NCI-H1930 (cell line): ENCODE results near the gene UNC5A.
"Not testable (repeated sequence)": the region's sequence is repeated elsewhere in the genome, so short reads cannot be mapped to it uniquely, and the experiment has no call there.

Experiments used
- DNase-seq, 2 experiments: peaks; one replicate each; lab custom pipeline; 2025; lab: John Stamatoyannopoulos, UW

UNC5A gene

GRCh38 chr5:176863765-176864098 is 53.4 kb downstream of the UNC5A start:
- DNase-seq = no peak

DNA sequence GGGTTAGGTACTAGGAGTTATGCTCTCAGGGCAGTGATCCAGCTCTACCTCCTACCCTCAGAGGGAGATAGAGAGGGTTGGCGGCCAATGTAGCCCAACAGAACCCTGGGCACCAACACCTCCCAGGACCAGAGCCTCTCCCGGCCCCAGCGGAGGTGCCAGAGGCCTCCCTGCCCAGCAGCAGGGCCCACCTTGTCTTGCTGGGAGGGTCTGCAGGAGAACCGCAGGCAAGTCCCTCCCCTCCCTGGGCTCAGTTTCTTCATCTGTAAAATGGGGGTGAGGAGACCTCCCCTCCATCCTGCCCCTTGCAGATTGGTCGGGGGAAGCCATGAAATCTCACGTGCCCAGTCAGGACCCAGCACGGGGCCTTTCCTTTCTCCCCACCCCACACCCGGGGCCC is 54.4 kb downstream of the UNC5A start:
- no peak for DNase-seq

GRCh38 chr5:176865964-176866363 is 55.6 kb downstream of the UNC5A start:
- no peak for DNase-seq

- DNase-seq = no peak
Observed at GRCh38 chr5:176866707-176867310, 56.5 kb downstream of the UNC5A start.

GRCh38 chr5:176868126-176868525 is 57.8 kb downstream of the UNC5A start:
- no peak for DNase-seq

- no peak for DNase-seq
Observed at GRCh38 chr5:176868731-176869130, 58.4 kb downstream of the UNC5A start.

GRCh38 chr5:176869501-176870109 is 59.2 kb downstream of the UNC5A start:
- DNase-seq = no peak

DNA sequence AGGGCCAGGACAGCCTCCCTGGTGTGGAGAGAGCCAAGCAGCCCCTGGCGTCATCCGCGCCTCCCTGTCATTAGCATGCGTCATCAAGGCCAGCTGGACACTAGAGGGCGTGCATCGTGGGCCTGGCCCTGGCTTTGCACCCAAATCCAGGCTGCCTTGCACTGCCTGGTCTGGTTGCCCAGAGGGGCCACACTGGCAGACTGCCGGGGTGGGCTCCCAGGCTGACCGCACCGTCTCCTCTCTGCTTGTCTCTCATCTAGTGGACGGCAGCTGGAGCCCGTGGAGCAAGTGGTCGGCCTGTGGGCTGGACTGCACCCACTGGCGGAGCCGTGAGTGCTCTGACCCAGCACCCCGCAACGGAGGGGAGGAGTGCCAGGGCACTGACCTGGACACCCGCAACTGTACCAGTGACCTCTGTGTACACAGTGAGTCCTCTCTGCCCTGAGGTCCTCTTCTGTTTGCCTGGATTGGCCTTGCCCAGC is 59.8 kb downstream of the UNC5A start:
- no peak for DNase-seq

DNA sequence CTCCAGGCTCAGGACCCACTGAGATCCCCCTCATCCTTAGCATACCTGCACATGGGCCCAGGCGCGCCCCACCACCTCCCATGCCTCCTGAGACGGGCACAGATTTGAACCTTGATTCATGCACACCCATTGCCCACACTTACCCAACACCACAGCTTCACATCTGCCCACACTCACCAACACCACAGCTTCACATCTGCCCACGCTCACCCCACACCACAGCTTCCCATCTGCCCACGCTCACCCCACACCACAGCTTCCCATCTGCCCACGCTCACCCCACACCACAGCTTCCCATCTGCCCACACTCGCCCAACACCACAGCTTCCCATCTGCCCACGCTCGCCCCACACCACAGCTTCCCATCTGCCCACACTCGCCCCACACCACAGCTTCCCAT is 60.3 kb downstream of the UNC5A start:
- not testable (repeated sequence) for DNase-seq

DNA sequence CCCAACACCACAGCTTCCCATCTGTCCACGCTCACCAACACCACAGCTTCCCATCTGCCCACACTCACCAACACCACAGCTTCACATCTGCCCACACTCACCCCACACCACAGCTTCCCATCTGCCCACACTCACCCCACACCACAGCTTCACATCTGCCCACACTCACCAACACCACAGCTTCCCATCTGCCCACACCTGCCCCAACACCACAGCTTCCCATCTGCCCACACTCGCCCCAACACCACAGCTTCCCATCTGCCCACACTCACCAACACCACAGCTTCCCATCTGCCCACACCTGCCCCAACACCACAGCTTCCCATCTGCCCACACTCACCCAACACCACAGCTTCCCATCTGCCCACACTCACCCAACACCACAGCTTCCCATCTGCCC is 62.2 kb downstream of the UNC5A start:
- not testable (repeated sequence) for DNase-seq

DNA sequence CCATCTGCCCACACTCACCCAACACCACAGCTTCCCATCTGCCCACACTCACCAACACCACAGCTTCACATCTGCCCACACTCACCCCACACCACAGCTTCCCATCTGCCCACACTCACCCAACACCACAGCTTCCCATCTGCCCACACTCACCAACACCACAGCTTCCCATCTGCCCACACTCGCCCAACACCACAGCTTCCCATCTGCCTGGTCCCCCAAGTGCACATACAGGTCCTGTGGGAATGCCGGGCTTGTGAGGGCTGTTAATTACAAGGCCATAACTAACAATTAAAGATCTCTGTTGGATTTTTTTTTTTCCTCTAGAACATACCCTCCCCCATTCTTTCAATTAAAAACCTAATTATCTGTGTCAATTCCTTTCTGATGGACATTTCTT is 62.7 kb downstream of the UNC5A start:
- DNase-seq = not testable (repeated sequence)

- no peak for DNase-seq
Observed at GRCh38 chr5:176873541-176874172, 63.3 kb downstream of the UNC5A start.

GRCh38 chr5:176874198-176874780 is 63.9 kb downstream of the UNC5A start:
- DNase-seq = no peak

DNA sequence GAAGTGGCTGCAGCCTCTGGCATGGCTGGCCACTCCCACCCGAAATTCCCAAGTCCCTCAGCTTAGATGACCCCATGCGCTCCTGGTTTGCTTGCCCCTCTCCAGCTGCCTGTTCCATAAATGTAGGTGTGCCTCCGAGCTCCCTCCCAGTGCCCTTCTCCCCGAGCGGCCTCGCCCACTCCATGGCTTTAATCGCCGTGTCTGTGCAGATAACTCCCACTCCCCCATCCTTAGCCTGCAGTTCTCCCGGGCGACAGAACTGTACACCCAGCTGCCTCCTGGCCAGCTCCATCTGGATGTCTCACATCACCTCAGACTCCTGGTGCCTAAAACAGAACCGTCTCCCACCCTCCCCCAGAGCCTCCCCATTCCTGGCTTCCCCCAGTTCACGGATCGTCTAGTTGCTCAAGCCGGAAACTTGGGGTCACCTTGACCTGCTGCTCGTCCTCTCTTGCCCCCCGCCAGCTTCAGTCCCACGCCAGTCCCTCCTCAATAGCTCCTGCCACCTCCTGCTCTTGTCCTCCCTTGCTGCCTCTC is 64.7 kb downstream of the UNC5A start:
- DNase-seq = no peak

DNA sequence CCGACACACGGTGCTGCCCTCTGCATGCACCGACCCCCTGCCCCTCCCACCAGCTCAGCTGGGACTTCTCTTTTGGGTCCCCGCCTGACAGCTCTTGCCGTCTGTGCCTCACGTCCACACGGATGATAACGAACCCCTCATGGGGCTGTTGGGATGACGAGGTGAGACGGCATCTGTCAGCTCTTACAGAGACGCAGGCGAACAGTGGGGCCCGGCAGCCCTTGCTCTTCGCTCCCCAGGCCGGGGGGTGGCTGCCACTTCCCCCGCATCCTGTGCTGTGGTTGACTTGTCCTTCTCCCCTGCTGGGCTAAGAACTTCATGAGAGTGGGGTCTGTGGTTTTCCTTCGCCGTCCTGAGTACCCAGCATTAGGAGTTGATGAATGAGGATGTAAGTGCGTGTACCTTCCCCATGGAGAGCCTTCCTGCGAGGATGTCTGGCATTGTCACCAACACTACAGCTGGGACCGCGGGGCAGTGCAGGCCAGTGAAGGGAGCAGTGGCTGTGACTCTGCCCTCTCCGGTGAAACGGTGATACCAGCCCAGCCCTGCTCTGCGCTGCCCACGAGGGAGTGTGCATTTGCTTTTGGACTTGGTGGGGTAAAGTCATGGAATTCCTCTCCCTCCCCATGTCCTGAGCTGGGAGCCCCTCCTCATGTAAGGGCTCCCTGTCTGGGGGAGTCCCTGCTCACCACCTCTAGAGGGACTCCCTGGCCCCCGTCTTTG is 65.6 kb downstream of the UNC5A start:
- DNase-seq = no peak

- DNase-seq = no peak
Observed at GRCh38 chr5:176876506-176877431, 66.4 kb downstream of the UNC5A start.

DNA sequence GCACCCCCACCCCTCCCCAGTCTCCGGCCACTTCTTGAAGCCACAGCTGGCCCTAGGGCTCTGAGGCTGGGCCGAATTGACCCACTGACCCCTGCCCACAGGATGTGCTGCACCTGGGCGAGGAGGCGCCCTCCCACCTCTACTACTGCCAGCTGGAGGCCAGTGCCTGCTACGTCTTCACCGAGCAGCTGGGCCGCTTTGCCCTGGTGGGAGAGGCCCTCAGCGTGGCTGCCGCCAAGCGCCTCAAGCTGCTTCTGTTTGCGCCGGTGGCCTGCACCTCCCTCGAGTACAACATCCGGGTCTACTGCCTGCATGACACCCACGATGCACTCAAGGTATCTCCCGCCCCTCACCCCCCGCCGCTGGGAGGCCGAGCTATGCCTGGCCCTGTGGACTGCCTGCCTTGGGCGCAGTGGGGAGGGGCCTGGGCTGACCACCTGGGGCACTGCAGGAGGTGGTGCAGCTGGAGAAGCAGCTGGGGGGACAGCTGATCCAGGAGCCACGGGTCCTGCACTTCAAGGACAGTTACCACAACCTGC is 67.5 kb downstream of the UNC5A start:
- DNase-seq = no peak

GRCh38 chr5:176878463-176878862 is 68.1 kb downstream of the UNC5A start:
- DNase-seq = no peak

DNA sequence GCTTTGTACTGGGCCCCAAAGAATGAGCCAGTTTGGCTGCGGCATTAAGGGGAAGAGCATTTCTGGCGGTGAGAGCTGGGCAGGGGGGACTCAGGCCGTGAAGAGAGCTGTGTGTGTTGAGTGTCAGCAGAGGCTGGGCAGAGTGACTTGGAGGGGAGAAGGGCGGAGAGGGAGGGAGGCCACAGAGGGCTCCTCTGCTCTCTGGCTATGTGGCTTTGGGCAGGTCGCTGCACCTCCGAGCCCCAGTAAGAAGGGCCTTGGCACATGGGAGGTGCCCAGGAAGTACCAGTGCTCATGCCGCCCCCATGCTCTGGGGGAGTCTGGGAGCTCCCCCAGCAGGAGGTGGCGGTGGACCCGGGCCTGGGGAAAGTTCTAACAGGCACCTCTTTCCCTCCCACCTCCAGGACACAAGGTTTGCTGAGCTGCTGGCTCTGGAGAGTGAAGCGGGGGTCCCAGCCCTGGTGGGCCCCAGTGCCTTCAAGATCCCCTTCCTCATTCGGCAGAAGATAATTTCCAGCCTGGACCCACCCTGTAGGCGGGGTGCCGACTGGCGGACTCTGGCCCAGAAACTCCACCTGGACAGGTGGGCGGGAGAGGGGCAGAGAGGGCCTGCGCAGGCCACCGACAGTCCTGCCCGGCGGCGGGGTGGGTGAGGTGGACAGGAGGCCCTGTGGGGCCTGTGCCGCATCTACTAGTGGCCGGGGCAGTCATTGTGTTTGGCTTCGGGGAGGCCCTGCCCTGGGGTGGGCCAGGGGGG is 68.7 kb downstream of the UNC5A start:
- DNase-seq = no peak
